Gastrocnemius medialis (tissue), 4 donors: Measurements from ENCODE around the gene XRRA1.

Experiments used
- POLR2A ChIP-seq, 2 donors: fragments of 450-650 bp; IDR thresholded peaks; one replicate each; pipeline ENCODE4 v1.6.1; 2017; ENCODE audit warnings: antibody characterized with exemption in 2 of 2, mild to moderate bottlenecking in 2 of 2, moderate library complexity in 2 of 2
- TF ChIP-seq, protein P1 (sequence below), 5 experiments: fragments of 450-650 bp in 3 of 5; fragments of 200-600 bp in 2 of 5; sonication (generic) in 2 of 5; IDR thresholded peaks in 4 of 5; conservative IDR thresholded peaks in 1 of 5; 1 replicate in 4 of 5; 2 replicates in 1 of 5; pipeline ENCODE4 v1.5.1; 2016 to 2019; ENCODE audit warnings: antibody characterized with exemption in 5 of 5, mild to moderate bottlenecking in 3 of 5, moderate library complexity in 3 of 5

DNA sequence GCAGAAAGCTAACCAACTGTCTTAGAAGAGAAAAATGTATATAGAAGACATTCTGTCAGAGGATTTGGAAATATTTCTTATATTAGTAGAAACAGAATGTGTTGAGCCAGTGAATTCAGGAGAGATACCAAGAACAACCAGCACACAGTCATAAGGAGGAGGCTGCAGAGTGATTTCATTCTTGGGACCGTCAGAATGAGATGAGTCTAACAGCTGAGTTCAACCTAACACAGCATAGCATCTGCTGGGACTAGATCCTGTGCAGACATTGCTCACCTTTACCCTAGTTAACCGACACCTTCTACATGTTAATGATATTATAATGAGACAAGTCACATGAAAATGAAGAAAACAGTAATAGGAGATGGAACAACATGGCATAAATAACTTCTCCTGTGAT is 85.5 kb downstream of the XRRA1 start:
- TF ChIP-seq, protein P1, sequence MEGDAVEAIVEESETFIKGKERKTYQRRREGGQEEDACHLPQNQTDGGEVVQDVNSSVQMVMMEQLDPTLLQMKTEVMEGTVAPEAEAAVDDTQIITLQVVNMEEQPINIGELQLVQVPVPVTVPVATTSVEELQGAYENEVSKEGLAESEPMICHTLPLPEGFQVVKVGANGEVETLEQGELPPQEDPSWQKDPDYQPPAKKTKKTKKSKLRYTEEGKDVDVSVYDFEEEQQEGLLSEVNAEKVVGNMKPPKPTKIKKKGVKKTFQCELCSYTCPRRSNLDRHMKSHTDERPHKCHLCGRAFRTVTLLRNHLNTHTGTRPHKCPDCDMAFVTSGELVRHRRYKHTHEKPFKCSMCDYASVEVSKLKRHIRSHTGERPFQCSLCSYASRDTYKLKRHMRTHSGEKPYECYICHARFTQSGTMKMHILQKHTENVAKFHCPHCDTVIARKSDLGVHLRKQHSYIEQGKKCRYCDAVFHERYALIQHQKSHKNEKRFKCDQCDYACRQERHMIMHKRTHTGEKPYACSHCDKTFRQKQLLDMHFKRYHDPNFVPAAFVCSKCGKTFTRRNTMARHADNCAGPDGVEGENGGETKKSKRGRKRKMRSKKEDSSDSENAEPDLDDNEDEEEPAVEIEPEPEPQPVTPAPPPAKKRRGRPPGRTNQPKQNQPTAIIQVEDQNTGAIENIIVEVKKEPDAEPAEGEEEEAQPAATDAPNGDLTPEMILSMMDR (IDR thresholded peaks at IDR 0.05 in 4 of 5, conservative IDR thresholded peaks at IDR 0.05 in 1 of 5): no peak
- TF ChIP-seq POLR2A (IDR thresholded peaks at IDR 0.05): no peak
